ENCODE measurements around the gene NATD1.

- TF ChIP-seq POLR2A (IDR thresholded peaks at IDR 0.05) (no peak), CTCF (IDR thresholded peaks at IDR 0.05) (no peak)
Measured at GRCh38 chr17:21212826-21213637, 40.2 kb downstream of the NATD1 start.
